ENCODE data around the gene ACP6. TPM values are rescaled to one million over a fixed set of nuclear protein-coding genes. Genes with fewer than 3 reads are reported as not detected.

The ACP6 gene
- total RNA-seq, 3 donors from 2014 or later (not counting 1 experiment from before 2014, with no cell fraction given): 7.7 to 9.4 (median 7.8) TPM

GRCh38 chr1:147626739-147627138 is 43.6 kb downstream of the ACP6 start:
- Mint-ChIP-seq H3K4me3 (no peak overlapping the region), H3K36me3 (no peaks in the 10 kb centered on the region), H3K4me1 (peaks cover 20 to 31% of the 10 kb centered on the region in 2 donors), H3K27me3 (ENCODE audit: low read depth in 2 of 2) (no peaks in the 10 kb centered on the region), H3K27ac (no peak overlapping the region), H3K9me3 (no peaks in the 10 kb centered on the region)
- intact Hi-C loops (cut with micrococcal nuclease): loop anchor here (1.0 to 5.0 kb wide), 3 partner anchors 111 to 354 kb away; no protein-coding TSS in a partner anchor
- Histone ChIP-seq H3K27ac (ENCODE audit: low read length) (no peak overlapping the region), H3K36me3 (ENCODE audit: control insufficient read depth, insufficient read depth, low read length) (peaks cover 2% of the 10 kb centered on the region), H3K27me3 (ENCODE audit: control insufficient read depth, insufficient read depth, low read length) (no peaks in the 10 kb centered on the region), H3K4me1 (ENCODE audit: control insufficient read depth, insufficient read depth, low read length) (peaks cover 12% of the 10 kb centered on the region), H3K4me3 (ENCODE audit: low read length) (no peak overlapping the region), H3K9me3 (ENCODE audit: control insufficient read depth, insufficient read depth, low read length) (no peaks in the 10 kb centered on the region)
- 87% methylated on average over 5 of the region's 5 CpGs for WGBS (ENCODE audit: insufficient coverage)
- DNase-seq (no peak), ATAC-seq (no peak)
- TF ChIP-seq CTCF (IDR thresholded peaks at IDR 0.05): no peak

- peaks cover 12% of the 10 kb centered on the region for H3K4me1 ChIP-seq (ENCODE audit: control insufficient read depth, insufficient read depth, low read length)
- WGBS (ENCODE audit: insufficient coverage): 89% methylated on average over 2 of the region's 2 CpGs
- H3K36me3 Mint-ChIP-seq: no peaks in the 10 kb centered on the region
- no peaks in the 10 kb centered on the region for H3K9me3 Mint-ChIP-seq
- no peak overlapping the region for H3K27ac ChIP-seq (ENCODE audit: low read length)
- intact Hi-C loops (cut with micrococcal nuclease): loop anchor here (5.0 kb wide), 1 partner anchor 354 kb away; no protein-coding TSS in a partner anchor
- no peak for TF ChIP-seq CTCF (IDR thresholded peaks at IDR 0.05)
- ATAC-seq: no peak
- H3K27me3 Mint-ChIP-seq (ENCODE audit: low read depth in 2 of 2): no peaks in the 10 kb centered on the region
- no peak overlapping the region for H3K27ac Mint-ChIP-seq
- no peak overlapping the region for H3K4me3 Mint-ChIP-seq
- DNase-seq: no peak
- H3K36me3 ChIP-seq (ENCODE audit: control insufficient read depth, insufficient read depth, low read length): peaks cover 2% of the 10 kb centered on the region
- H3K4me3 ChIP-seq (ENCODE audit: low read length): no peak overlapping the region
- no peaks in the 10 kb centered on the region for H3K27me3 ChIP-seq (ENCODE audit: control insufficient read depth, insufficient read depth, low read length)
- no peaks in the 10 kb centered on the region for H3K9me3 ChIP-seq (ENCODE audit: control insufficient read depth, insufficient read depth, low read length)
- H3K4me1 Mint-ChIP-seq: peaks cover 20 to 31% of the 10 kb centered on the region in 2 donors
Observed at GRCh38 chr1:147626291-147626690, 44.0 kb downstream of the ACP6 start.

- intact Hi-C loops (cut with micrococcal nuclease): loop anchor here (5.0 kb wide), 1 partner anchor 353 kb away; no protein-coding TSS in a partner anchor
- no peak overlapping the region for H3K4me3 ChIP-seq (ENCODE audit: low read length)
- no peak overlapping the region for H3K4me3 Mint-ChIP-seq
- WGBS (ENCODE audit: insufficient coverage): 32% methylated on average over 6 of the region's 7 CpGs
- H3K27me3 Mint-ChIP-seq (ENCODE audit: low read depth in 2 of 2): no peaks in the 10 kb centered on the region
- no peak overlapping the region for H3K27ac Mint-ChIP-seq
- no peak for ATAC-seq
- H3K9me3 ChIP-seq (ENCODE audit: control insufficient read depth, insufficient read depth, low read length): no peaks in the 10 kb centered on the region
- peaks cover 2% of the 10 kb centered on the region for H3K36me3 ChIP-seq (ENCODE audit: control insufficient read depth, insufficient read depth, low read length)
- peaks cover 20 to 31% of the 10 kb centered on the region in 2 donors for H3K4me1 Mint-ChIP-seq
- H3K27me3 ChIP-seq (ENCODE audit: control insufficient read depth, insufficient read depth, low read length): no peaks in the 10 kb centered on the region
- no peaks in the 10 kb centered on the region for H3K9me3 Mint-ChIP-seq
- H3K27ac ChIP-seq (ENCODE audit: low read length): no peak overlapping the region
- TF ChIP-seq CTCF (IDR thresholded peaks at IDR 0.05): no peak
- no peaks in the 10 kb centered on the region for H3K36me3 Mint-ChIP-seq
- no peak for DNase-seq
- H3K4me1 ChIP-seq (ENCODE audit: control insufficient read depth, insufficient read depth, low read length): peaks cover 12% of the 10 kb centered on the region
Observed at GRCh38 chr1:147625362-147625995, 44.8 kb downstream of the ACP6 start.

- Histone ChIP-seq H3K4me3 (ENCODE audit: low read length) (no peak overlapping the region), H3K27ac (ENCODE audit: low read length) (no peak overlapping the region), H3K4me1 (ENCODE audit: control insufficient read depth, insufficient read depth, low read length) (peaks cover 12% of the 10 kb centered on the region), H3K9me3 (ENCODE audit: control insufficient read depth, insufficient read depth, low read length) (no peaks in the 10 kb centered on the region), H3K27me3 (ENCODE audit: control insufficient read depth, insufficient read depth, low read length) (no peaks in the 10 kb centered on the region), H3K36me3 (ENCODE audit: control insufficient read depth, insufficient read depth, low read length) (peaks cover 4% of the 10 kb centered on the region)
- no peaks in the 10 kb centered on the region for H3K27me3 Mint-ChIP-seq (ENCODE audit: low read depth in 2 of 2)
- H3K27ac Mint-ChIP-seq: no peak overlapping the region
- DNase-seq: no peak
- TF ChIP-seq CTCF (IDR thresholded peaks at IDR 0.05): no peak
- H3K36me3 Mint-ChIP-seq: no peaks in the 10 kb centered on the region
- no peaks in the 10 kb centered on the region for H3K9me3 Mint-ChIP-seq
- H3K4me1 Mint-ChIP-seq: peaks cover 19 to 27% of the 10 kb centered on the region in 2 donors
- WGBS (ENCODE audit: insufficient coverage): 94% methylated on average over 8 of the region's 8 CpGs
- no peak for ATAC-seq
- H3K4me3 Mint-ChIP-seq: no peak overlapping the region
- intact Hi-C loops (cut with micrococcal nuclease): no loop called here
Observed at GRCh38 chr1:147624529-147624928, 45.8 kb downstream of the ACP6 start.
